Neural progenitor cell (in vitro differentiated cells): ENCODE measurements around the gene NRG3.

Experiments used
- CTCF ChIP-seq: fragments of 200-600 bp; sonication (generic); IDR thresholded peaks from 2 replicates; pipeline ENCODE4 v1.5.1; 2017; ENCODE audit warnings: antibody characterized with exemption, mild to moderate bottlenecking
- EZH2 ChIP-seq: fragments of 200-600 bp; sonication (generic); IDR thresholded peaks from 2 replicates; pipeline ENCODE4 v1.6.1; 2017; ENCODE audit warnings: antibody characterized with exemption, mild to moderate bottlenecking, moderate library complexity

- TF ChIP-seq CTCF (no peak), EZH2 (no peak)
These were observed 269.2 kb downstream of the NRG3 start for GRCh38 chr10:82144153-82144552.
